CD4-positive, alpha-beta T cell treated with Interleukin-17A for 1 hour (primary cell): ENCODE results near the gene MDN1.
"Not testable (repeated sequence)": the region's sequence is repeated elsewhere in the genome, so short reads cannot be mapped to it uniquely, and the experiment has no call there.

ENCODE experiments used
- DNase-seq: peaks from one replicate; pipeline ENCODE4 v3.0.0-alpha.2; 2020

MDN1 gene

GRCh38 chr6:89685311-89685710 is 134.3 kb downstream of the MDN1 start:
- no peak for DNase-seq

- DNase-seq, result no peak
These were observed 136.6 kb downstream of the MDN1 start for GRCh38 chr6:89682991-89683390.

- no peak for DNase-seq
These were observed 137.5 kb downstream of the MDN1 start for GRCh38 chr6:89681983-89682564.

GRCh38 chr6:89680551-89680950 is 139.0 kb downstream of the MDN1 start:
- no peak for DNase-seq

DNA sequence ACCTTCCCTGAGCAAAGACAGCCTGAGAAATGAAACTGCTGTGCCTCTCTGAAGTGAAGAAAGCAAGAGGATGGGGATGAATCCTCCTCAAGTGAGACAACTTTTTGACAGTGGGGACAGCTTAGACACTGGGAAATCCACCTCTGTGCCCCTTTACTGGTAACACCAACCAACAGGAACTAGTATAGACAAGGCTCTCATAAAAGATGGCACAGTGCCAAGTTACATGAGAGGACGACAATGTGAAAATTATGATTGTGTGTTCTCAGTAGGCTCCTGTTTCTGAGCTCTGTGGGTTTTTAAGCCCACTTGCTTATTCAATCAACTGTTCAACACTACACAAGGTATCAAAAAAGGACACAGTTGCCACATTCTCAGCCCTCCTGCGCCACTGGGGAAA is 139.4 kb downstream of the MDN1 start:
- no peak for DNase-seq

DNA sequence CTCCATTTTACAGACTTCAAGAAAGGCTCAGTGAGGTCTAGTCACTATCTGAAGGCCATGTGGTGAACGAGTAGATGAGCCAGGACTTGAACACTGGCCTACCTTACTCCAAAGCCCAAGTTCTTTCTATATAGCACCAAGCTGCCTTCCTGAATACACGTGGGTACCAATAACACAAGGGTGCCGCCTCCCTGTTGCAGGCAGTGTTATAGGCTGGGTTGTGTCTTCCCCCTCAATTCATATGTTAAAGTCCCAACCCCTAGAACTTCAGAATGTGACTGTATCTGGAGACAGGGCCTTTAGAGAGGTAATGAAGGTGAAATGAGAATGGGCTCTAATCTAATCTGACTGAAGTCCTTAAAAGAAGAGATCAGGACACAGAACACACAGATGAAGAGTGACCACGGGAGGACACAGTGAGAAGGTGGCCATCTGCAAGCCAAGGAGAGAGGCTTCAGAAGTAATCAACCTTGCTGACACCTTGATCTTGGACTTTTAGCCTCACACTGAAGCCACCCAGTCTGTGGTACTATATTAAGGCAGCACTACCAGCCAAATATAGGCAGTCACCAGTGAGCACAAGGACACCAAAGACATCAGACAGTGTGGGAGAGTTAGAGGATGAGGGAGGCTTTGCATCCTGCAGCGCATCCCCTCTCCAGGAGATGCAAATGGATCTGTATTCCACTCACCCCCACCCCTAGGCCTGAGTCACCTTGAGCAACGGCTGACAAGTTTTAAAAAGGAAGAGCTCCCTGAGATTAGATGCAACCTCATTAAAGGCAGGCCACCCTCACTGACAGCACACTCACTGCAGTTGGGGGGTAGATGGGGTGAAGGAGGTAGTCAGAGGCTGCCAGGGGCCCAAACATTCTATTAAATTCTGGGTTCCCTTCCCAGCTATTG is 140.1 kb downstream of the MDN1 start:
- no peak for DNase-seq

DNA sequence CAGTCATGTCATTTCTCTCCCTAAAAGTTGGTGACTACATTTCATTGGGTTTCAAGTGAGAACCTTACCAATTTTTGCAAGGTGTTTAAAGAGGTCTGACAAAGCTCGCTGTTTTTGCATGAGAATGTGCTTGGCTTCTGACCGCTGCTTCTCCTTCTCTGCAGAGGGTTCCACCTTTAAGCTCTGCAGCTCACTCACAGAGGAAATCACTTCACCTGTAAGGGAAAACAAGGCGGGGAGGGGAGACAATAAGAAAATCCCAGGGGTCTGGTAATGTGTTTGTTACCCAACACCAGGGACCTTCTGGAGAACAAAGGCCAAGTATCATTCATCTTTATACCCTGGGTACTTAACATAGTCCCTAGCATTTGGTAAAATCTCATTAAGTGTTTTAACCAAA is 141.1 kb downstream of the MDN1 start:
- DNase-seq, result no peak

GRCh38 chr6:89675949-89676748 is 143.4 kb downstream of the MDN1 start:
- no peak for DNase-seq

DNA sequence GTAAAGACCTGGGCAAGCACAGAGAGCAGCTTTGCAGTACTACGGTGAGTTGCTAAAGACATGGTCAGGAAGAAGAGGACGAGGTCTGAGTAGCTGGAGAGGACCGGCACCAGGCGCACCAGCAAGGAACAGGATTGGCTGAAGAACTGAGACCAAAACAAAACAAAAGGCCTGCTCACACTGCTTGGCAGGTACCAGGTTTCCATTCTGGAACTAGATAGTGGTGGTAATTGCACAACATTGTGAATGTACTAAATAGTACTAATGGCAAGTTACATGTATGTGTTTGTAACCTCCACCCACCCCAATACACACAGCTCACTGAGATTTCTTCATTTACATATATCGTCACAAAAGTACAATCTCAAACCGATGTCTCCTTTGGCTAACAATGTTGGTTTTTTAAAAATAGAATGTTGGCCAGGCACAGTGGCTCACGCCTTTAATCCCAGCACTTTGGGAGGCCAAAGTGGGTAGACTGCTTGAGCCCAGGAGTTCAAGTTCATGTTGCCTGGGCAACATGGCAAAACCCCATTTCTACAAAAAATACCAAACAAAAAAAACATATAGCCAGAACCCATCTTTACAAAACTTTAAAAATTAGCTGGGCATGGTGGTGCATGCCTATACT is 148.5 kb downstream of the MDN1 start:
- DNase-seq, result no peak

DNA sequence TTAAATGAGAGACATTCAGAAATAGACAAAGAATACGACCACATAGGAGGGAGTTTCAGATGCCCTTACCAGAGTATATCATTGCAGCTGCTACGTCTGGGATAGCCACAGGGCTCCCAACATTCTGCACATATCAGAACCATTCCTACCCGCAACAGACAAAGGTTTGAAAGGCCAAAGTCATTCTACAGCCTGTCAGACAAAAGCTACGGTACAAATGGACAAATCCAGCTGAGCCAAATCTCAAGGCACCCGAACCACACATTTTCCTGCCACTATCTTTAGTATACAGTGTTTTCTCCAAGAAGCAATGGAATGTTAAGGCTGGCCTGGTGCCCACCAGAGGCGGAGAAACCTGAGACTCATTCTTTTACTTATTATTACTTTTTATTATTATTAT is 150.6 kb downstream of the MDN1 start:
- DNase-seq, result no peak

- no peak for DNase-seq
These were observed 151.6 kb downstream of the MDN1 start for GRCh38 chr6:89667872-89668556.

GRCh38 chr6:89662659-89663223 is 156.9 kb downstream of the MDN1 start:
- no peak for DNase-seq

DNA sequence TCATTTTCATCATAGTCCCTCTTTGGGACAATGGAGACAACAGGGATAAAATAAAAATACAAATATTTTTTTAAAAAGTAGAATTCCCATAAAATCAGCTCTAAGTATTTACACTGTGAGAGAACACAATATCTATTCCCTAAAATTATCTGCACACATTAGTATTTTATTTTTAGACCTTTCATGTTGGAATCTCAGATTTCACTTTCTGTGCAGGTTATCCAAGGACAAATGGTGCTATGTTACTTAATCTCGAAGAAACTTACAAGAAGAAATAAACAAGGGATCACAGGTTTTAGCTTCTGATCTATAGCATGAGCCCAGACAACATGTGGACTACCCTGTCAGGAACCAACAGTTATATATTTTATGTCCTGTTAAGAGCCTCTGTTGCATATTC is 158.0 kb downstream of the MDN1 start:
- no peak for DNase-seq

DNA sequence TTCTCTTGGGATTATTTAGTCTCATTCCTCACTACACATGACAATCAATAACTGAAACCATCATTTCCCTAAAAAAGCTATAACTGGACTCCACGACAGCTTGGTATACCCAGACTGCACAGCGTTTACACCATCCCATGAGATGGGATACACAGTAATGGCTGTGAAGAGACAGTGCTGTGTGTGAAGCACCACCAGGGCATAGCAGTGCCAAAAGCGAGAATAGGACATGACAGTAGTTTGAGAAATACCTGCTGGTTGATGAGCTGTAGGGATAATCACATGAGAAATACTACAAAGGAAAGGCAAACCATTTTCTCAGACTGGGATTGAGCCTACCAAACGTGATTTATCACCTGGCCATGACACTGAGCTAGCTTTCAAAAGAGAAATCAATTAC is 158.6 kb downstream of the MDN1 start:
- DNase-seq, result no peak

DNA sequence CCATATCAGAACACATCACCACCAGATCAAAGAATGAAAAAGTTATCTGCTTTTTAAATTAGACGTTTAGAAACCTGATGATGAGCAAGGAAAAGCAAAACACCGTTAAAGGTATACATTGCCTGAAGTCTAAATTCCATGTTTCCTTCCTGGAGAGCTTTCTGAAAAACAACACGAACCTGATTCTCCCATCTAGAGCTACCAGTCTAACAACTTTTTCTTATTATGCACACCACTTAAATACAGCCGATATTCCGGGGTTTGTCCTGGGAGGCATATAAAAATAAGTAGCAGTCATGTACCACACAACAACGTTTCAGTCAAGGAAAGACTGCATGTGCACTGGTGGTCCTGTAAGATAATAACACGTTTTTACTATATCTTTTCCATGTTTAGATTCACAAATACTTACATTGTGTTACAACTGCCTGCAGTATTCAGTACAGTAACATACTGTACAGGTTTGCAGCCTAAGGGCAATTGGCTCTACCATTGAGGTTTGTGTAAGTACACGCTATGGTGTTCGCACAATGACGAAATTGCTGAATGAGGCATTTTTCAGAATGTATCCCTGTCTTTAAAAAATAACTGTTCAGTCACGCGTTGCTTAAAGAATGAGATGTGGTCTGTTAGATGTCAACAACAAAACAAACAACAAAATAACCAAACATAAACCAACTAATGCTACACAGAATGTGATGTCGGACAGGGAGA is 162.0 kb downstream of the MDN1 start:
- no peak for DNase-seq

GRCh38 chr6:89655122-89655521 is 164.5 kb downstream of the MDN1 start:
- no peak for DNase-seq

DNA sequence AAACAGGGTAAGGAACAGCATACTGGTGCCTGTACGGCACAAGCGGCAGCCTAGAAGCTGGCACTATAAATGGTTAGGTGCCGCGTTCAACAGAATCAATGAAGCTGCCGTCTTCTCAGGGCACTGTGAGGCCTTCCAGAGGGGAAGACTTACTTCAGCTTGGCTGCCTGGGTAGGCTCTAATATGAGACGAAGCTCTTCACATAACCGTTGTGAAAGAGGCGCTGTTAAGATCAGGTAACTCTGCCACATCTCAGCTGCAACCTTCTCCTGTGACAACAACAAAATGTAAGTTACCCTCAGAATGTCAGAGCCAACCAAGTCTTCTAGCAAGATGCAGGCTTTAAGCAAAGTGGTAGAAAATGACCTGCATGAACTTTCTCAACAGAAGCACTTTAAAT is 169.0 kb downstream of the MDN1 start:
- DNase-seq, result no peak

GRCh38 chr6:89649682-89650081 is 169.9 kb downstream of the MDN1 start:
- DNase-seq, result no peak

- no peak for DNase-seq
These were observed 174.7 kb downstream of the MDN1 start for GRCh38 chr6:89644864-89645263.

- DNase-seq, result no peak
These were observed 176.2 kb downstream of the MDN1 start for GRCh38 chr6:89643406-89643805.

GRCh38 chr6:89642956-89643355 is 176.6 kb downstream of the MDN1 start:
- no peak for DNase-seq

DNA sequence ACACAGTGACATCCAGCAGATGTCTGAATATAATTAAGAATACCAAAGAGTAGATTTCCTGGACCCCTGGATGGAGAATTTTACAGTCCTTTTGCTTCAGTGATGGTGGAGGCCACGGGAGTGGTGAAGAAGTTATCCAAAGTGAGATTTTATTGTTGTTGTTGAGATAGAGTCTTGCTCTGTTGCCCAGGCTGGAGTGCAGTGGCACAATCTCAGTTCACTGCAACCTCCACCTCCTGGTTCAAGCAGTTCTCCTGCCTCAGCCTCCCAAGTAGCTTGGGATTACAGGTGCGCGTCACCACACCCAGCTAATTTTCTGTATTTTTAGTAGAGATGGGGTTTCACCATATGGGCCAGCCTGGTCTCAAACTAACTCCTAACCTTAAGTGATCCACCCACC is 178.0 kb downstream of the MDN1 start:
- DNase-seq, result not testable (repeated sequence)
